ENCODE measurements around the gene NKX2-4.
"Not testable (repeated sequence)": the region's sequence is repeated elsewhere in the genome, so short reads cannot be mapped to it uniquely, and the experiment has no call there.

Gene NKX2-4

GRCh38 chr20:21377701-21378100, 19.6 kb downstream of the NKX2-4 start:
- no peak for TF ChIP-seq CTCF (IDR thresholded peaks at IDR 0.05; ENCODE audit: low read depth, low read length, missing control alignments)
- no peak for DNase-seq (ENCODE audit: low read depth)
- H3K4me3 ChIP-seq (ENCODE audit: low read depth, low read length): no peak overlapping the region

- TF ChIP-seq CTCF (IDR thresholded peaks at IDR 0.05; ENCODE audit: low read depth, low read length, missing control alignments): no peak
- no peak overlapping the region for H3K4me3 ChIP-seq (ENCODE audit: low read depth, low read length)
- no peak for DNase-seq (ENCODE audit: low read depth)
Observed at GRCh38 chr20:21376626-21377025, 20.7 kb downstream of the NKX2-4 start.

- TF ChIP-seq CTCF (IDR thresholded peaks at IDR 0.05; ENCODE audit: low read depth, low read length, missing control alignments): no peak
- no peak for DNase-seq (ENCODE audit: low read depth)
- no peak overlapping the region for H3K4me3 ChIP-seq (ENCODE audit: low read depth, low read length)
Observed at GRCh38 chr20:21373436-21373835, 23.9 kb downstream of the NKX2-4 start.

- TF ChIP-seq CTCF (IDR thresholded peaks at IDR 0.05; ENCODE audit: low read depth, low read length, missing control alignments): no peak
- no peak for DNase-seq (ENCODE audit: low read depth)
Observed at GRCh38 chr20:21372016-21372415, 25.3 kb downstream of the NKX2-4 start.

GRCh38 chr20:21371193-21371592, 26.1 kb downstream of the NKX2-4 start:
- no peak overlapping the region for H3K4me3 ChIP-seq (ENCODE audit: low read depth, low read length)
- TF ChIP-seq CTCF (IDR thresholded peaks at IDR 0.05; ENCODE audit: low read depth, low read length, missing control alignments): no peak
- no peak for DNase-seq (ENCODE audit: low read depth)

More at GRCh38 chr20:21372016-21372415, 25.3 kb downstream of the NKX2-4 start:
- H3K4me3 ChIP-seq (ENCODE audit: low read depth, low read length): no peak overlapping the region

- TF ChIP-seq CTCF (IDR thresholded peaks at IDR 0.05; ENCODE audit: low read depth, low read length, missing control alignments): no peak
- DNase-seq (ENCODE audit: low read depth): no peak
- H3K4me3 ChIP-seq (ENCODE audit: low read depth, low read length): no peak overlapping the region
Observed at GRCh38 chr20:21368791-21369190, 28.5 kb downstream of the NKX2-4 start.

GRCh38 chr20:21366273-21366672, 31.1 kb downstream of the NKX2-4 start:
- DNase-seq (ENCODE audit: low read depth); H3K4me3 ChIP-seq (ENCODE audit: low read depth, low read length): not testable (repeated sequence)

GRCh38 chr20:21365771-21366170, 31.6 kb downstream of the NKX2-4 start:
- no peak overlapping the region for H3K4me3 ChIP-seq (ENCODE audit: low read depth, low read length)
- TF ChIP-seq CTCF (IDR thresholded peaks at IDR 0.05; ENCODE audit: low read depth, low read length, missing control alignments): no peak
- DNase-seq (ENCODE audit: low read depth): no peak

Measured in GM12864 (cell line).